NOMO-1 treated with dmso at 0.1 percent for 144 hours (cell line): ENCODE results near the gene HMG20A.

Source experiments
- DNase-seq: peaks from one replicate; lab custom pipeline; 2025; ENCODE audit not compliant: unreplicated experiment; lab: John Stamatoyannopoulos, UW

Gene HMG20A

DNA sequence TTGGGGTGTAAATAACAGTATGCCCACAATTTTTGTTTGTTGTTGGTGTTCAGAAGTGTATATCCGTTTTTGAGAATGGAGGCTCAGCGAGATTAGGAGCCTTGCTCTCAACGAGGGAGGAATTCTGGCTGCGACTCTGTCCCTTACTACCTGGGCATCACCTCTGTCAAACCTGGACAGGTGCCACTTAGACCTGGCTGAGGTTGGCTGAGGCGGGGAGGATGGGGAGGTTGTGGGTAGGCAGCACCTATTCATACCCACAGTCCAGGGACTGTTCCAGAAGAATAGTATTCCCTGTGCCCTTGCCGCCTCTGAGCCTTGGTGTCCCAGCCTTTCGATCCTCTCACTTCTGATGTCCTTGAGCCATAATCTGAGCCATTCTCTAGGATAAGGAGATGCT, 112.2 kb downstream of the HMG20A start:
- no peak for DNase-seq

DNA sequence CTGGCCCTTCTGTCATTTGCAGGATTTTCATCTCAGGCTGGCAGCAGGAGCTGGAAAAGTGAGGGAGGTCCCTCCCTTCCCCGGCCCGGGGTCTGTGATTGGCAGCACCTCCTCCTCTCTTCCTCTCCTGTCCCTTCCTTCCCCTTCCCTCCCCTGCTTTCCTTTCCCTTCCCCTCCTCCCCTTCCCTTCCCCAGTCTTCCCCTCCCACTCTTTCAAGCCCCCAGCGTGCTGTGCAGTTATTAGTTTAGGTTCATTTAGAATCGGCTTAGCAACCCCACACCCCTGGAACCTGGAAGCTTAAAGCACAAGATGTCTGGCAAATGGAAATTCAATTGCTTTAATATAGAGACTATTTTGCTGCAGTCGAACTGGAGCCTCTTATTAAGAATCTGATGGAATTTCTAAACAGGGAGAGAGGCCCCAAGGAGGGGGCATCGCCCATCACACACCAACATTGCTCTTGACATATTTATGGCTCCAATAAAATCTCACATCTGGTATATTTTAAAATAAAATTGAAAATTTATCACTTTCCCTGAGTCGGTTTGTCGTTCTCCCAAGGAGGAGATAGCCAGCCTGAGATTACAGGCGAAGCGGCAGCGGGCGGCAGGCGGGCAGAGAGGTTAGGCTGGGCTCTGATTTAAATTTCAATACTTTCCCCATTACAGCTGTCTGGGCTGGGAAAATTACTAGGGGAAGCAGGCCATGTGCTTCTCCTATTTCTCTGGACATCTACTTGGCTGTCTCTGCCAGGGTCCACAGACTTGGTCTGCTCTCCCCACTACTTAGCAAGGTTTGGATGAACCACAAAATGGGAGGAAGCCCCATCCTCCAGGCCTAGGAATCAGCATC, 113.1 kb downstream of the HMG20A start:
- DNase-seq = no peak
